Anterior cingulate cortex (tissue), 58 donors: Measurements from ENCODE around the gene OBSCN.
A peak's percentile ranks its signal among the peaks of the same experiment; 100 is the strongest.

Experiments
- DNase-seq, 58 donors: peaks; one replicate each; lab custom pipeline; 2025; lab: John Stamatoyannopoulos, UW

OBSCN gene

DNA sequence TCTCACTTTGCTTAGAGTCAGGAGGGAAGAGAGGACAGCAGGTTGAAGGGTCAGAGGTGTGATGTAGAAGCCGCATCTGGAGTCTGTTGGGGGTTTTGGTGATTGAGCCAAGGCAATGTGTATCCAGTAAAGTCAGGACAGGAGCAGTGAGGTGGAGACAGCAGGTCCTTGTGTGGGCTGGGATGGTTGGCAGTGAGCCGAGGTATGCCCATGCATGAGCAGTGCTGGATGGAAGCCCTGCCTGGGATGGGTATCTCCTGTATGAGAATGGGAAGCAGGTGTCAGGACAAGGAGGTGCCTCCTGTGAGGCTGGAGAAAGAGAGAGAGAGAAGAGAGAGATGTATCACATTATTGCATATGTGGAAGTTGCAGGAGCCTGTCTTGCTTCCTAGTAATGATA lies 90.0 kb downstream of the OBSCN start:
- no peak for DNase-seq

DNA sequence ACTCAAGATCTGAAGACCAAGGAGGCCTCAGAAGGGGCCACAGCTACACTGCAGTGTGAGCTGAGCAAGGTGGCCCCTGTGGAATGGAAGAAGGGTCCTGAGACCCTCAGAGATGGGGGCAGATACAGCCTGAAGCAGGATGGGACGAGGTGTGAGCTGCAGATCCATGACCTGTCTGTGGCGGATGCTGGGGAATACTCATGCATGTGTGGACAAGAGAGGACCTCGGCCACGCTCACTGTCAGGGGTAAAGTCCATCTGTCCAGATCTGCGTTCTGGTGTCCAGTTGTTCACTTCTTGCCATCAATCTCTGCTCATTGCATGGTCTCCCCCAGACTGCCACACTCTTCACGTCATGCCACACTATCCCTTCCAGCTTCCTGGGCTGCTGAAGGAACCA lies 90.6 kb downstream of the OBSCN start:
- no peak for DNase-seq

DNA sequence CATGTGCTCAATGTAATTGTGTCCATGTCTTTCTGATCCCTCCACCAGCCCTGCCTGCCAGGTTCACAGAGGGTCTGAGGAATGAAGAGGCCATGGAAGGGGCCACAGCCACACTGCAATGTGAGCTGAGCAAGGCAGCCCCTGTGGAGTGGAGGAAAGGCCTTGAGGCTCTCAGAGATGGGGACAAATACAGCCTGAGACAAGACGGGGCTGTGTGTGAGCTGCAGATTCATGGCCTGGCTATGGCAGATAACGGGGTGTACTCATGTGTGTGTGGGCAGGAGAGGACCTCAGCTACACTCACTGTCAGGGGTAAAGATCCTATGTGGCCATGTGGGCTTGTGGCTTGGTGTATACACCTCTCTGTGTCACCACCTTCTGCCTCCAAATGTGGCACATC lies 91.4 kb downstream of the OBSCN start:
- DNase-seq = no peak

DNA sequence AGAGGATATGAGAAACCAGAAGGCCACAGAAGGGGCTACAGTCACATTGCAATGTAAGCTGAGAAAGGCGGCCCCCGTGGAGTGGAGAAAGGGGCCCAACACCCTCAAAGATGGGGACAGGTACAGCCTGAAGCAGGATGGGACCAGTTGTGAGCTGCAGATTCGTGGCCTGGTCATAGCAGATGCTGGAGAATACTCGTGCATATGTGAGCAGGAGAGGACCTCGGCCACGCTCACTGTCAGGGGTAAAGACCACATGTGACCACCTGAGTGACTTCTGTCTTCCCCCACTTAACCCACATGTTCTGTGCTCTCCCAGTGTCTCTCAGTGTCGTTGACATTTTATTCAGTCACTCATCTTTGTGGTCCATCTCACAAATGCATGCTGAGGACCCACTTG lies 92.1 kb downstream of the OBSCN start:
- DNase-seq = no peak

DNA sequence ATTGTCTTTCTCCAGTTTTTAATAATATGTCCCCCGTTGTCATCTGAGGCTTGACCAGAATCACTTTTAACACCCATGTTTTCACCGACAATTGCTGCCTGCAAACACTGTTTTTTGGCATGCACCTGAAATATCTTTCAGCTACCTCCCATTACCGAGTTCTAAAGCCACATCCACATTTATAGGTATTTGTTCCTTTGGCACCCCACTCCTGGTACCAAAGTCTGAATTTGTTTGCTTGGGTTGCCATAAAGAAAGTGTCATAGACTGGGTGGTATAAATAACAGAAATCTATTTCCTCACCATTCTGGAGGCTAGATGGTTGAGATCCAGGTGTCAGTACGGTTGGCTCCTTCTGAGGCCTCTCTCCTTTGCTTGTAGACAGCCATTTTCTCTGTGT lies 94.2 kb downstream of the OBSCN start:
- no peak for DNase-seq

DNA sequence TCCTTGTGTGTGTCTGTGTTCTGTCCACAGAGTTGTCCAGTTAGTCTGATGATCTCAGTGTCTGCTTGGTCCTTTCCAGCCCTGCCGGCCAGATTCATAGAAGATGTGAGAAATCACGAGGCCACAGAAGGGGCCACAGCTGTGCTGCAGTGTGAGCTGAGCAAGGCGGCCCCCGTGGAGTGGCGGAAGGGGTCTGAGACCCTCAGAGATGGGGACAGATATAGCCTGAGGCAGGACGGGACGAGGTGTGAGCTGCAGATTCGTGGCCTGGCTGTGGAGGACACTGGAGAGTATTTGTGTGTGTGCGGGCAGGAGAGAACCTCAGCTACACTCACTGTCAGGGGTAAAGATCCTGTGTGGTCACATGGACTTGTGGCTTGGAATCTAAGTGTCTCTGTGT lies 95.8 kb downstream of the OBSCN start:
- DNase-seq = no peak

DNA sequence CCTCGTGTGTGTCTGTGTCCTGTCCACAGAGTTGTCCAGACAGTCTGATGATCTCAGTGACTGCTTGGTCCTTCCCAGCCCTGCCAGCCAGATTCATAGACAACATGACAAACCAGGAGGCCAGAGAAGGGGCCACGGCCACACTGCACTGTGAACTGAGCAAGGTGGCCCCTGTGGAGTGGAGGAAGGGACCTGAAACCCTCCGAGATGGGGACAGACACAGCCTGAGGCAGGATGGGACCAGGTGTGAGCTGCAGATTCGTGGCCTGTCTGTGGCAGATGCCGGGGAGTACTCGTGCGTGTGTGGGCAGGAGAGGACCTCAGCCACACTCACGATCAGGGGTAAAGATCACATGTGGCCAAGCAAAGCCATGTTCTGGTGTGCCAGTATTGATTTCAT lies 96.4 kb downstream of the OBSCN start:
- DNase-seq = no peak

DNA sequence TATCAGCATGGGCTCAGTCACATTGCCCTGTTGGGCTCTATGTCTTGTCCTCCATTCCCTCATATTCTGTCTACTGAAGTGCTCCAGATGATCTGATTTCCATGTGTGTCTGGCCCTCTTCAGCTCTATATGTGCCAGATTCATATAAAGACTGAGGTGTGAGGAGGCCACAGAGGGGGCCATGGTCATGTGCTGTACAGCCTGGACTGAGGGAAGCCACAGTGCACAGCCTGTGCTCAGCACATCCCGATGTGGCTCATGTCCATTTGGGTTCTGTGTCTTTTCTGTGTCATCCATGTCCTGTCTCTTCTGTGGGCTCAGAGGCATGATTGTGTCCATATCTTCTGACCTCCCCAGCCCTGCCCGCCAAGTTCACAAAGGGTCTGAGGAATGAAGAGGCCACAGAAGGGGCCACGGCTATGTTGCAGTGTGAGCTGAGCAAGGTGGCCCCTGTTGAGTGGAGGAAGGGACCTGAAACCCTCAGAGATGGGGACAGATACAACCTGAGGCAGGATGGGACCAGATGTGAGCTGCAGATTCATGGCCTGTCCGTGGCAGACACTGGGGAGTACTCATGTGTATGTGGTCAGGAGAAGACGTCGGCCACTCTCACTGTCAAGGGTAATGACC lies 97.0 kb downstream of the OBSCN start:
- DNase-seq = no peak

DNA sequence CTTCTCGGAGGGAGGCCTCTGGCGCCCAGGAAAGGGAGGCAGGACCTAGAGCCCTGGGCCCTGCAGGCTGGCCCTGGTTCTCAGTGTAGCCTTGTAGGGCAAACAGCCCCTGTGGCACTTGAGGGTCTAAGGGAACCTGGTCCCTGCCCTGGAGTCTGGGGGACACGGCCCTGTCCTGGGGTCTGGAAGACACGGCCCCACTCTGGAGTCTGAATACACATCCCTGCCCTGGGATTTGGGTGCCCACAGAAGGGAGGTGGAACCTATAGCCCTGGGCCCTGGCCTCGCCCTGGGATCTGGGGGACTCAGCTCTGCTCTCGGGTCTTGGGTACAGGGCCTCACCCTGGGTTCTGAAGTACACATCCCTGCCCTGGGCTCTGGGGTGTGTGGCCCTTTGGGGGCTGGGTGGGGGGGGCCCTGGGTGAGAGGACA lies 97.9 kb downstream of the OBSCN start:
- DNase-seq = no peak

DNA sequence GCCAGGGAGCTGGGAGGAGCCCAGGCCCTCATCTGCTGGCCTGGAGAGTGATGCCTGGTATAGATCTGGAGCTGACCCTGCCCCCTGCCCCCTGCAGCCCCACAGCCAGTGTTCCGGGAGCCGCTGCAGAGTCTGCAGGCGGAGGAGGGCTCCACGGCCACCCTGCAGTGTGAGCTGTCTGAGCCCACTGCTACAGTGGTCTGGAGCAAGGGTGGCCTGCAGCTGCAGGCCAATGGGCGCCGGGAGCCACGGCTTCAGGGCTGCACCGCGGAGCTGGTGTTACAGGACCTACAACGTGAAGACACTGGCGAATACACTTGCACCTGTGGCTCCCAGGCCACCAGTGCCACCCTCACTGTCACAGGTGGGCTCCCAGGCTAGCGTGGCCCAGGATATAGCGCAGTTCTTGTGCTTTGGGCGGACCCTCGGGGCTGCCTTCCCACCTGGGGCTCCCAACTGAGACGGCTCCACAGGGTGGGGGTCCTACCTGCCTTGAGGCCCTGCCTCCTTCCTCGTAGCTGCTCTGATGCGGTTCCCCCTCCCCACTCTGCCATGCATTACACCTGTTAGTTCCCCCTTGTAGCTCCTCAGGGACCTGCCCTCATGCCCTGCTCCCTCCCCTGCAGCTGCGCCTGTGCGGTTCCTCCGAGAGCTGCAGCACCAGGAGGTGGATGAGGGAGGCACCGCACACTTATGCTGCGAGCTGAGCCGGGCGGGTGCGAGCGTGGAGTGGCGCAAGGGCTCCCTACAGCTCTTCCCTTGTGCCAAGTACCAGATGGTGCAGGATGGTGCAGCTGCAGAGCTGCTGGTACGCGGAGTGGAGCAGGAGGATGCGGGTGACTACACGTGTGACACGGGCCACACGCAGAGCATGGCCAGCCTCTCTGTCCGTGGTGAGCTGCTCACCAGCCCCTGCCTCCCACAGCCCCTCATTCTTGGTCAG lies 98.7 kb downstream of the OBSCN start:
- peak in 1 of 58 donors; percentile 5 for DNase-seq

DNA sequence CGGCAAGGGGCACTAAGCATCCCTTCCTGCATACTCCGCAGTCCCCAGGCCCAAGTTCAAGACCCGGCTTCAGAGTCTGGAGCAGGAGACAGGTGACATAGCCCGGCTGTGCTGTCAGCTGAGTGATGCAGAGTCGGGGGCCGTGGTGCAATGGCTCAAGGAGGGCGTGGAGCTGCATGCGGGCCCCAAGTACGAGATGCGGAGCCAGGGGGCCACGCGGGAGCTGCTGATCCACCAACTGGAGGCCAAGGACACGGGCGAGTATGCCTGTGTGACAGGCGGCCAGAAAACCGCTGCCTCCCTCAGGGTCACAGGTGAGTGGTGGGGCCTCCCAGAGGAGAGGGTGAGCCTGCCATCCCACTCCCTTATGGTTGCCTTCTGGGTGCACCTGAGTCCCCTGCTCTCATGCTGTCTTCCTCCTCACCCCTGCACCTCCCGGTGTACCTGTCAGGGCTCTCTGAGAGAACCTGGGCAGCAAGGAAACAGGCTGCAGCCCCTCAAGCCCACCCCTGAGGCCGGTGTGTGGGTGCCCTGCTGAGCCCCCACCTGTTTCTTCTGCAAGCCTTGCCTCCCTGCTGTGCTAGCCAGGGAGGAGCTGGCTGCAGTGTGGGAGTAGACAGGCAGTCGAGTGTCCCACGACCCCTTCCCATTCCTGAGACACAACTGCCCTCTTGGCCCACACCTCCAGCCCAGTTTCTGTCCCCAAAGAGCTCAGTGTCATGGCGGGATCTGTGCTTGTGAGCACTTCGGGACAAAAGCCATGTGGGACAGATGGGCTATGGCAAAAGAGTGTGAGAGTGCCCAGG lies 99.6 kb downstream of the OBSCN start:
- DNase-seq = no peak

DNA sequence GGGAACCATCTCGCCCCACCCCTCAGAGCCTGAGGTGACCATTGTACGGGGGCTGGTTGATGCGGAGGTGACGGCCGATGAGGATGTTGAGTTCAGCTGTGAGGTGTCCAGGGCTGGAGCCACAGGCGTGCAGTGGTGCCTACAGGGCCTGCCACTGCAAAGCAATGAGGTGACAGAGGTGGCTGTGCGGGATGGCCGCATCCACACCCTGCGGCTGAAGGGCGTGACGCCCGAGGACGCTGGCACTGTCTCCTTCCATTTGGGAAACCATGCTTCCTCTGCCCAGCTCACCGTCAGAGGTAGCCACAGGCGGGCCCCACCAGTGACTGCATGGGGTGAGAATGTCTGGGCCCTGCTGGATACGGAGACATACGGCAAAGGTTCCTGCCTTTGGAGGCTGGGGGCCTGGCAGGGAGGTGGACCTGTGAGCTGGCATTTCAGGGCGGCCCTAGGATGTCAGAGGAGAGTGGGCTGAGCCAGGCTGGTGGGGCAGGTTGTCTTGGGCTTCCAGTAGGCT lies 100.3 kb downstream of the OBSCN start:
- no peak for DNase-seq

DNA sequence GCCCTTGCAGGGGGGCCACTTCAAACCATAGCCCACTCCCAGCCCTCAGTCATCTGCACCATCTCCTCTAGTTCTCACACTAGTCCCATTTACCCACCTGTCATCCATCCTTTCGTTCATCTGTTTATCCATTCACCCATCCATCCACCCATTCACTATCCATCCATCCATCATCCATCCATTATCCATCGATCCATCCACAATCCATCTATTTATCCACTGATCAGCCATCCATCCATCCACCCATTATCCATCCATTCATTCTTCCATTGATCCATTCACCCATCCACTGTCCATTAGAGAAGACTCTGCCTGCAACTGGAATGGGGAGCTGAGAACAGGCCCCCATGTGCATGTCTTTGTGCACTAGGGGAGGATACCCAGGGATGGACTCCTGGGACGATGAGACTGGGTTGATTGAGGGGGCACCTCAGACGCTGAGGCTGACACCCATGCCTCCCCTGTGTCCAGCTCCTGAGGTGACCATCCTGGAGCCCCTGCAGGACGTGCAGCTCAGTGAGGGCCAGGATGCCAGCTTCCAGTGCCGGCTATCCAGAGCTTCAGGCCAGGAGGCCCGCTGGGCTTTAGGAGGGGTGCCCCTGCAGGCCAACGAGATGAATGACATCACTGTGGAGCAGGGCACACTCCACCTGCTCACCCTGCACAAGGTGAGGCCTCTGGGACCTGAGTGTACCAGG lies 100.9 kb downstream of the OBSCN start:
- DNase-seq = no peak

DNA sequence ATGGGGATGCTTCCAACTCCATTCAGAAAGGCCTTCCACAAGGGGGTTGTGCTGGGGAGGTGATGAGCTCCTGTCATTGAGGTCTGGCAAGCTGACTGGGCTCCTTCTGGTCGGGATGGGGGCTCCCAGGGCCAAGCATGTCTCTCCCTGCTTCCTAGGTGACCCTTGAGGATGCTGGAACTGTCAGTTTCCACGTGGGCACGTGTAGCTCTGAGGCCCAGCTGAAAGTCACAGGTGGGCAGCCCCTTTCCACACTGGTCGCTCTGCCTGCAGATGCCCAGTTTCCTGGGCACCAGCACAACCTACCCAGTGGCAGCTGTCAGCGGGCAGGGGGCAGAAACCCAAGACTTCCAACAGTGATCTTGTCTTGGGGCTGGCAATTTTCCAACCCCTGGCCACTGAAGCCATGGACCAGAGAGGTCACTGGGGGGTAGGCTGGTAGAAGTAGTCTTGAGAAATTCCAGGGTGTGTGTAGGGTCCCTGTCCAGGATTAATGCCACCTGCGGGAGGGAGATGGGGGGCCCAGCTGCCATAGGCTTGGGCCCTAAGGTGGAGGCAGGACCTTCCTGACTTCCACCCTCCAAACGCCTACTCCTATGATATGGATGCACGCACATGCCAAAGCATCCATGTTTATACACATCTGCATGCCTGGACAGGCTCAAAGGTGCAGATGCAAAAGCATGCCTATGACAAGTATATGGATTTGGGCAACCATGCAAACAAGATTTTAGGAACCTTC lies 101.7 kb downstream of the OBSCN start:
- DNase-seq = no peak

DNA sequence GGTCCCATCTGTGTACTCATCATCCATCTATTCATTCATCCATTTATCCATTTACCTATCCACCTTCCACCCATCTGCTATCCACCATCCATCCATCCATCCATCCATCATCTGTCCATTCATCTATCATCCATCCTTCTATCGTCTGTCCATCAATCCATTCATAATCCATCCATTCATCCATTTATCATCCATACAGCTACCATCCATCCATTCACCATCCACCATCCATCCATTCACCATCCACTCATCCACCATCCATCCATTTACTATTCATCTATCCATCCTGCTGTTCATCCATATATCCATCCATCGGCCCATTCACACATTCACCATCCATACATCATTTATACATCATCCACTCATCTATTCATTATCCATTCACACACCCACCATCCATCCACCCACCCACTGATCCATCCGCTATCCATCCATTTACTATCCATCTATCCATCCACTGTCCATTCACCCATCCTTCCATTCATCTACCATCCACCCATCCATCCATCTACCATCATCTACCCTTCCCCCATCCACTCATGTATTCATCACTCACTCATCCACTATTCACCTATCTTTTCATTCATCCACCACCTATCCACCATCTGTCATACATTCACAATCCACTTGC lies 102.4 kb downstream of the OBSCN start:
- no peak for DNase-seq

DNA sequence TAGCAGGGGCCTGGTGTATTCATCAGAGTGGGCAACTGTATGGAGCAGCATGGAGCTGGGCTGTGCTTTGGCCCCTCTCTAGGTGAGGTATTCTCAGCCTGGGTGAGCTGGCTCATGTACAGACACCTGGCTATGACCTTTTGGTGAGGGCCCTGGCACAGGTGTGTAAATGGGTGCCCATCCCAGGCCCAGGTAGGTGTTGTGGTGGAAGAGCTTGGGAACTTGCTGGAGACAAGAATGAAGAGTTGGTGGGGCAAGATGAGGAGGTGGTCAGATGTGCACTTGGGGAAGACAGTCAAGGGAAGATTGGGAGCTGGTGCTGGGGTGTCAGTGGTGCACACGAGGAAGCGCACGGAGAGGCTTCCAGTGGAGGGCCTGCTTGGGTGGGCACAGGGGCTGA lies 103.2 kb downstream of the OBSCN start:
- DNase-seq = no peak

DNA sequence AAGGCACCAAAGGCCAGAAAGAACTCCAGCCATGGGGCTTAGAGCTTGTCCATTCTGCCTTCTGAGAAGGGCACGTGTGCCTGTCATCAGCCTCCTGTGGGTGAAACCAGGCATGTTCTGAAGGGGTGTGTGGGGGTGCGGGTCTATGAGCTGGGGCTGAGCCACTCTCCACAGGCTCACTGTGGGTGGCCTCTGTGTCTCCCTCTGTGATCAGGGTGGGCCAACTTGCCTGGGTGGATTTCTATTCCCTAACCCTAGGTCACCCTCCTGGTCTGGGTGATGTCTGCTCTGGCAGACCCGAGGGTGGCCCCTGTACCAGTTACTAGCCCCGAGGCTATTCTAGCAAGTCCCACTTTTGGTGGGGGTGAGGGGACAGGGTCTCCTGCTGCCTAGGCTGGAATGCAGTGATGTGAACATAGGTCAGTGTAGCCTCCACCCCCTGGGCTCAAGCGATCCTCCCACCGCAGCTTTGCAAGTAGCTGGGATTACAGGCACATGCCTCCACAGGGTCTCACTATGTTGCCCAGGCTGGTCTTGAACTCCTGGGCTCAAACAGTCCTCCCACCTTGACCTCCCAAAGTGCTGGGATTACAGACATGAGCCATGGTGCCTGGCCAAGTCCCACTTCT lies 104.4 kb downstream of the OBSCN start:
- no peak for DNase-seq

DNA sequence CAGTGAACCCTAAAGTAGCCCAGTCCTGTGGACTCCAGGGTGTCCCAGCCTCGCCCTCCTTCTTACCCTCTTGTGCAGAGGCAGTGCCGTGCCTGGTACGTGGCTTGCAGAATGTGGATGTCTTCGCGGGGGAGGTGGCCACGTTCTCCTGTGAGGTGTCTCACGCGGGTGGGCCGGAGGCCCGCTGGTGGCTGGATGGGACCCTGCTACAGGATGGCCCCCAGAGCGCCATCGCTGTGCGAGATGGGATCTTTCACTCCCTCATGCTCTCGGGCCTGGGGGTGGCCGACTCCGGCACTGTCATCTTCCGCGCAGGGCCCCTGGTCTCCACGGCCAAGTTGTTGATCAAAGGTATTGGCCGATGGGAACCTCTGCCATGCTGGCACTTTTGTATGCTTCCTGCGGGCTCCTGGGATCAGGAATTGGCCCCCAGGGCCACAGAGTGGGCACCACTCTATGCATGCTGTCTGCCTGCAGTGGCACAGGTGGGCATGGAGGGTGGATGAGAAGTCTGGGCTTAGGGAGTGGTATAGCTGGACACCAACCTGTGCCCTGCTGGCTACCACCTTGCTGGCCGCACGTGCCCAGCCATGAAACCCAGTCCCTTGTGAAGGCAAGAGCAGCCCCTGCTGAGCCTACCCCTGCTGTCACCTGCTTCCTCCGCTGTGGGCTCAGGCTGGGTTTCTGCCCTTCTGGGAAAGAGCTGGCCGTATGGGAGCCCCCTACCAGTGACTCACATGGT lies 105.9 kb downstream of the OBSCN start:
- DNase-seq = no peak
